Activated naive CD8-positive, alpha-beta T cell treated with anti-CD3 and anti-CD28 coated beads for 36 hours (primary cell): ENCODE measurements around the gene PYGM. TPM values are rescaled to one million over a fixed set of nuclear protein-coding genes. Genes with fewer than 3 reads are reported as not detected.
"Not testable (repeated sequence)": the region's sequence is repeated elsewhere in the genome, so short reads cannot be mapped to it uniquely, and the experiment has no call there.

Experiments
- DNase-seq: peaks from one replicate; pipeline ENCODE4 v3.0.0; 2021
- H3K27ac Mint-ChIP-seq: one replicate; pipeline ENCODE4 v1.8.0; 2022; ENCODE audit warnings: mild to moderate bottlenecking, moderate library complexity, mixed read lengths
- H3K27me3 Mint-ChIP-seq: one replicate; pipeline ENCODE4 v1.8.0; 2022; ENCODE audit warnings: mild to moderate bottlenecking, mixed read lengths
- H3K36me3 Mint-ChIP-seq: one replicate; pipeline ENCODE4 v1.8.0; 2021; ENCODE audit warnings: mild to moderate bottlenecking, mixed read lengths
- H3K4me1 Mint-ChIP-seq: one replicate; pipeline ENCODE4 v1.8.0; 2021; ENCODE audit warnings: mixed read lengths
- H3K4me3 Mint-ChIP-seq: one replicate; pipeline ENCODE4 v1.8.0; 2022; ENCODE audit warnings: mild to moderate bottlenecking, moderate library complexity, mixed read lengths
- H3K9me3 Mint-ChIP-seq: one replicate; pipeline ENCODE4 v1.8.0; 2022; ENCODE audit warnings: mixed read lengths
- total RNA-seq, 2 experiments: library from RNA; stranded (reverse); gene quantifications; one replicate each; pipeline ENCODE4 v1.2.3, GENCODE V29; 2021

PYGM gene
- total RNA-seq, 2 experiments from 2014 or later: 1.6 to 1.8 TPM

DNA sequence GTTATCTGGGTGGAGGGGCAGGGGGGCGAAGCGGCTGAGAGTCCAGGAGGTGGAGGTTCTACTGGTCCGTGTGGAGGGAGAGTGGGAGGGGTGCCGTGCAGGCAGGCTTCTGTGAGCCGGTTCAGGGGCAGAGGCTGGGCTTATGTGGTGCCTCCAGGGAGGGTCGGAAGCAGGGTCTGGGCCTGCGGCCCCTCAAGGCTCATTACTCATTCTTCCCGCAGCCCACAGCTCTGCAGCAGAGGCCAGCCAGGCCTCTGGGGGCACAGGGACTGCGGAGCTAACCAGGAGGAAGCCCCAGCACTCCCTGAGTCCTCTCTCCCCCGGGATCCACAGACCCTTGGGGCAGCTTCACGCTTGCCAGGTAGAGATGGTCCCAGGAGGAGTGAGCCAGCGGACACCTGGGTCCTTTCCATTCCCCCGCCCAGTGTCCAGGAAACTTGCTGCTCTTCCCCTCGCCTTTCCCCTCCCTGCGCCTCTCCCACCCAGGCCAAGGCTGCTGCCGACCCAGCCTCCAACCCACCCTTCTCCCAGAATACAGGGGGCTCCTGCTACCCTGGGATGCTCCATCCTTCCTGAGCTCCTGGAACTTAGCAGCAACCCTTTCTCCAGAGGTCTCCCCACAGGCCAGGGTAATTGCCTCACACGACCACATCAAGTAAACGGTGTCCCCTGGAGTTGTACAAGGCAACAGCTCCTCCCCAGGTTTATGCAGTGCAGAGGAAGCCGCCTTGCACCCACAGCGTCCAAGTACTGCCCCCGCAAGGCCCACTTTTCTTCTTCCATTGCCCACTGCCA lies 43.1 kb downstream of the PYGM start:
- Mint-ChIP-seq H3K27me3 (peaks cover 70% of the 10 kb centered on the region), H3K9me3 (no peaks in the 10 kb centered on the region), H3K27ac (no peak overlapping the region), H3K4me3 (no peak overlapping the region), H3K4me1 (peaks cover 10% of the 10 kb centered on the region), H3K36me3 (no peaks in the 10 kb centered on the region)
- no peak for DNase-seq

DNA sequence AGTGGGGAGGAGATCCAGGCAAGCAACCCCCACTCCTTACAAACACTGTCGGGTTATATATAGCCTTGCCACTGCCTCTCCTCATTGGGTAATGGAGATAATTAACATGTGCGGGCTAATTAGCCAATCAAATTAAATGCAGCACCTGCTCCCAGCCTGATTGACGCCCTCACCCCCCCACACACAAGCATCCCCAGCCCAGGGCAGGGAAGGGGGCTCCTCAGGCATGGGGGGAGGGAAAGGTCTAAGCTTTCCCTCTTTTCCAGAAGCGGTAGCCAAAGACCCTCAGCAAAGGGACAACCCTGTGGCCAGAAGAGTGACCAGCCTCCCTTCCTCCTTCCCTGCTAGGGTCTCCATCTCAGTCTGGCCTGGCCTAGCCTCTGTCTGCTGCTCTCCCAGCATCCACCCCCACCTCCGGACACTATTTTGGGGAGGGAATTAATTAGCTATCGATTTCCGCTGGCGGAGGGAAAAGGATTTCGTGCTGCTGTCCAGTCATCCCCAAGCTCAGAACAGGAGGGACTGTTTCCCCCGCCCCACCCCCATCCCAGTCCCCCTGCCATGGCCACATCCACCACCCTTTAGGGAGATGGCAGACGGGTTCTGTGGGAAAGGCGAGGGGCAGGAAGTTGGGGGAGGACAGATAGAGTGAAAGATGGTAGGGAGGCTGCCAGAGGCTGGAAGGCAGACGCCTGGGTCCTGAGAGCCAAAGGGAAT lies 43.9 kb downstream of the PYGM start:
- H3K9me3 Mint-ChIP-seq: no peaks in the 10 kb centered on the region
- no peak overlapping the region for H3K4me3 Mint-ChIP-seq
- H3K4me1 Mint-ChIP-seq: peaks cover 12% of the 10 kb centered on the region
- no peak for DNase-seq
- no peak overlapping the region for H3K27ac Mint-ChIP-seq
- H3K27me3 Mint-ChIP-seq: peaks cover 72% of the 10 kb centered on the region
- H3K36me3 Mint-ChIP-seq: no peaks in the 10 kb centered on the region

DNA sequence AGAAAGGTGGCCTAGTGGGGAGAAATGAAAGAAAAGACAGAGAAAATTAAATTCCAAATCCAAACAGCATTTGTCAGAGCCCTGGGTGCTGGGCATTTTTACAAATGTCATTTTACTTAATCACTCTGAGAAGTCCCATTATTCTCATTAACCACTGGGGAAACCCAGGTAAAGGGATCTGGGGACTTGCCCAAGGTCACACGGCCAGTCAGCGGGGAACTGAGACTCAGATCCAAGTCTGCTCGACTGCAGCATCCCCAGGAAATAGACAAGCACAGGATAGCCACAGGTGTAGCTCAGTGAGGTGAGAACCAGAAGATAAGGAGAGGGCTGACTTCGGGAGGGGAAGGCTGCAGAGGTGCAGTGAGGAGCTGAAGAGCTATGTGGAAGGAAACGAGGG lies 44.7 kb downstream of the PYGM start:
- Mint-ChIP-seq H3K4me1 (peaks cover 12% of the 10 kb centered on the region), H3K27me3 (peaks cover 72% of the 10 kb centered on the region), H3K27ac (no peak overlapping the region), H3K4me3 (no peak overlapping the region), H3K36me3 (no peaks in the 10 kb centered on the region), H3K9me3 (no peaks in the 10 kb centered on the region)
- no peak for DNase-seq

DNA sequence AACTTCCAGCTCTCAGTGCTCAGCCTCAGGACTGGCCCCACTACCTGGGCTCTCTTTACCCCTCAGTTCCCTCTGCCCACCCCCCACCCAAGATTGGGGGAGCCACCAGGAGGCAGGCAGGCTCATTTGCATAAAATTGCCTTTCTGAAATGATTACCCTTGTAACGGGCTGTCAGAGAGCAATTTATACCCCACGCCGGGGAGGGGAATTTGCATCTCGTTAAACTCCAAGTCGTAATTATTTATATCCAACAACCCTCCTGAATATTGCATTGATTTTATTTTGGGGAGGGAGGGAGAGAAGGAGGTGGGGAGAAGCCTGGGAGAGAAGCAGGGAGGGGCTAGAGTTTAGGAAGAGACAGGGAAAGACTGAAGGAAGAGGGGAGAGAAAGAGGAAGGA lies 45.1 kb downstream of the PYGM start:
- H3K36me3 Mint-ChIP-seq: no peaks in the 10 kb centered on the region
- H3K4me3 Mint-ChIP-seq: no peak overlapping the region
- DNase-seq: no peak
- peaks cover 75% of the 10 kb centered on the region for H3K27me3 Mint-ChIP-seq
- no peaks in the 10 kb centered on the region for H3K9me3 Mint-ChIP-seq
- H3K4me1 Mint-ChIP-seq: peaks cover 12% of the 10 kb centered on the region
- no peak overlapping the region for H3K27ac Mint-ChIP-seq

DNA sequence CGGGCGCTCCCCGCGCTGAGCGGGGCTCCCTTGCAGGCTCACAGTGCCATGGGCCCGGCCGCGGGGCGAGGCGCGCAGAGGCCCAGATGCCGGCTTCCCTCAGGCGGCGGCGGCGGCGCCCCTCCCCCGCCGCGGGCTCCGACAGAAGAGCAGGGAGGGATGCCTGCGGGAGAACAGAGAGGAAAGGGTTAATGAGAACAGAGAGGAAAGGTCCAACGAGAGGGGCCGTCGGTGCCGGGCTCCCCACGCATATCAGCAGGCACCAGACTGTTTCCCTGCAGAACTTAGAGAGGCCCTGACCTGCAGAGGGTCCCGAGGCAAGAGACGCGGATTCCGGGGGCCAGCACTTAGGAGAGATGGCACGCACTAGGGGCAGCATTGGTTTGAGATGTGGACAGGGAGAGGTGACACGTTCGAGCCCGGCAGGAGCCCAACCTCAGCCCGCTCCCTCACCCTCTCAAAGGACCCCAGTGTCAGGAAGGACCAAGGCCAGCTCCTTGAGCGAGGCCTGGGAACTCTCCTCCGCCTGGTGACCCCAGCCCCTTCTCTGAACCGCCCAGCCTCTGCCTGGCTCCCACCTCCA lies 45.9 kb downstream of the PYGM start:
- Mint-ChIP-seq H3K4me3 (no peak overlapping the region), H3K9me3 (no peaks in the 10 kb centered on the region), H3K27ac (no peak overlapping the region), H3K36me3 (no peaks in the 10 kb centered on the region), H3K4me1 (peaks cover 12% of the 10 kb centered on the region), H3K27me3 (peaks cover 75% of the 10 kb centered on the region)
- DNase-seq: no peak

DNA sequence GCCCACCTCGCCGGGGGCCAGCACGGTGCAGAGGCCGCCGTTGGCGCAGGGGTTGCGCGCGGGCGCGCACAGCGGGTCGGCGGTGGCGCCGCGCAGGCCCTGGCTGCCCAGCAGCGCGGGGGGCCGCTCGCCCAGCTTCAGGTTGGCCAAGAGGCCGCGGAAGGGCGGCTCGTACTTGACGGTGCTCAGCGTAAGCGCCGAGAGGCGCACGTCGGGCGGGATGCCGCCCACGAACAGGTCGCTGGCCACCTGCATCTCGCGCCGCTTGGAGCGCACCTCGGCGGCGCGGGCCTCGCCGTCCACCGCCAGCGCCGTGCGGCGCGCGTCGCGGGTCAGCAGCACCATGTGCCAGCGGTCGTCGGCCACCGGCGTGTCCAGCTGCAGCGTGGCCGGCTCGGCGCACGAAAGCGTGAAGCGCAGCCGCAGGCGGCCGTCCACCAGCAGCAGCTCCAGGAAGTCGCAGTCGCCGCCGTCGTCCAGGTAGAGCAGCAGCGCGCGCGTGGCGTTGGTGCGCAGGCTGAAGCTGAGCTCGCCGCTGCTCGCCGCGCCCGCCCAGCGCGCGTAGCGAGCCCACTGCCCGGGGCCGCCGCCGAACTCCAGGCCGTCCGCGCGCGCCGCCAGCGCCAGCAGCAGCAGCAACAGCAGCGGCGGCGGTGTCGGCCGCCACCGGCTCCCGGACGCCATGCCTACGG lies 46.6 kb downstream of the PYGM start:
- Mint-ChIP-seq H3K4me3 (no peak overlapping the region), H3K36me3 (no peaks in the 10 kb centered on the region), H3K4me1 (peaks cover 12% of the 10 kb centered on the region), H3K27me3 (peaks cover 78% of the 10 kb centered on the region), H3K27ac (no peak overlapping the region), H3K9me3 (no peaks in the 10 kb centered on the region)
- no peak for DNase-seq

DNA sequence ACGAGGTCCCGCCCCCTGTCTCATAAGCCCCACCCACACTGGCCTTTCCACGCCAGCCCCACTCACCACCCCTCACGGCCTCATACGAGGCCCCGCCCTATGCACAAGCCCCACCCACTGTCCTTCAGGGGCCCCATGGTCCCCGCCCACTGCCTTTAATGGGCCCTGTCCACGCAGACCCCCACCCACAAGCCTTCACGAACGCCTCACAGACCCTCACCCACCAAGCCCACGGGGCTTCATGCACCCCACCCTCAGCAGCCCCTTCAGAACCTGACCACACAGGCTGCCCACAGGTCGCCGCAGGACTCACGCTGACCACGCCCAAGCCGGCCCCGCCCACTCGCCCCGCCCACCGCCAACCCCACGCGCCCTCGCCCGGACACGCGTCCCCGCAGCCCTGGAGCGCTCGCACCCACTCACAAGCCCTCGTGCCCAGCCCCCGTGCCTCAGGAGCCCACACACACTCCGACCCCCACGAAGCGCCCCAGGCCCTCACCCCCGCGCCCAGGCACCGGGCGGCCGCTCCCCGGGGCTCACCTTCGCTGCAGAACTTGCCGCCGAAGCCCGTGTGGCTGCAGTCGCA lies 47.3 kb downstream of the PYGM start:
- H3K27me3 Mint-ChIP-seq: peaks cover 78% of the 10 kb centered on the region
- DNase-seq: no peak
- peaks cover 12% of the 10 kb centered on the region for H3K4me1 Mint-ChIP-seq

DNA sequence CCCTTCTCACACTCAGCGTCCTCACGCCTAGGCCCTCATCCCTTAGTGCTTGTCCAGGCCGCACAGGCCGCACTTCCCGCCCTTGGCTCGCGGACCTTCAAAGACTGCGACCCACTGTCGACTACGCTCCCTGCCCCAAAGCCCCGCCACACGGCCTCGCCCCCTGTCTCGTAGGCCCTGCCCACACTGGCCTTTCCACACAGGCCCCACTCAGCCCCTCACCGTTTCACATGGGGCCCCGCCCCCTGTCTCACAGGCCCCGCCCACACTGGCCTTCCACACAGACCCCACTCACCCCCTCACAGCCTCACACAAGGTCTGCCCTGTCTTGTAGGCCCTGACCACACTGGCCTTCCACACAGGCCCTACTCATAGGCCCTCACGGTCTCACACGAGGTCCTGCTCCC lies 47.8 kb downstream of the PYGM start:
- Mint-ChIP-seq H3K27ac (no peak overlapping the region), H3K27me3 (peaks cover 73% of the 10 kb centered on the region), H3K9me3 (no peaks in the 10 kb centered on the region), H3K4me1 (peaks cover 12% of the 10 kb centered on the region), H3K36me3 (no peaks in the 10 kb centered on the region), H3K4me3 (no peak overlapping the region)
- no peak for DNase-seq

More for the DNA sequence above, 47.3 kb downstream of the PYGM start:
- Mint-ChIP-seq H3K36me3 (no peaks in the 10 kb centered on the region), H3K9me3 (no peaks in the 10 kb centered on the region), H3K4me3 (no peak overlapping the region), H3K27ac (no peak overlapping the region)

DNA sequence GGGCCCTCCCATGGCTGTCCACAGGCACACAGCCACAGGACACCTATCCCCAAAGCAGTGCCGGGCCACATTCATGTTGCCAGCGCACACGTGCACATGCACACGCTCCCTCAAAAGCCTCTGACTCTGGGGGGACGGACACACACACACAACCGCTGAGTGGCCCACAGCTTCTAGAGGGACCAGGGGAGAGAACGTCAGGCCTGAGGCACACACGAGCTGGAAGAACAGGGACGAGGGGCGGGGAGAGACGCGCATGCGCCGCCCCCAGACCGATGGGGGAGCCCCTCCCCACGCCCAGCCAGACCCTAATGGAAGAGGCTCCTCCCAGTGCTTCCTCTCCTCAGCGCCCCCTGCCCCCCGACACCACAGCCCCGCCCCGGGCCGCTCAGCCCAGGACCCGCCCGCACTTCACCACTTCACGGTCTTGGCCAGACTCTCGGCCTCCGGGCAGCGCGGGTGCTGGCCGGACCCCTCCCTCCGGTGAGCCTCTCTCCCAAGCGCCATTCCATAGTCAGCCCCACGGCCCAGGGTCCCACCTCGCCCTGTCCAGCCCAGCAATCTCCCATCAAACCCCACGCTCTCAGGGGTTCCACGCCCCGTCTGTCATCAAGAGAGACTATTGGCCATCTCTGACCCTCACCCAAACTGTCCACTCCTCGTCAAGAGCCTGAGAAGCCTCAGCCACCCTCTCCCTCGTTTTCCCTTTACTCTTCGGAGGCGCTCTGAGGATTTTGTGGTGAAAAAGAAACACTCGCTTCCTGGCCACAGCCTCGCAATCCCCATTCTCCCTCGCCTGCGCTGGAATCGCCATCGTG lies 48.4 kb downstream of the PYGM start:
- H3K4me1 Mint-ChIP-seq: peaks cover 12% of the 10 kb centered on the region
- no peaks in the 10 kb centered on the region for H3K36me3 Mint-ChIP-seq
- peaks cover 67% of the 10 kb centered on the region for H3K27me3 Mint-ChIP-seq
- DNase-seq: no peak
- no peaks in the 10 kb centered on the region for H3K9me3 Mint-ChIP-seq
- H3K4me3 Mint-ChIP-seq: no peak overlapping the region
- H3K27ac Mint-ChIP-seq: no peak overlapping the region

DNA sequence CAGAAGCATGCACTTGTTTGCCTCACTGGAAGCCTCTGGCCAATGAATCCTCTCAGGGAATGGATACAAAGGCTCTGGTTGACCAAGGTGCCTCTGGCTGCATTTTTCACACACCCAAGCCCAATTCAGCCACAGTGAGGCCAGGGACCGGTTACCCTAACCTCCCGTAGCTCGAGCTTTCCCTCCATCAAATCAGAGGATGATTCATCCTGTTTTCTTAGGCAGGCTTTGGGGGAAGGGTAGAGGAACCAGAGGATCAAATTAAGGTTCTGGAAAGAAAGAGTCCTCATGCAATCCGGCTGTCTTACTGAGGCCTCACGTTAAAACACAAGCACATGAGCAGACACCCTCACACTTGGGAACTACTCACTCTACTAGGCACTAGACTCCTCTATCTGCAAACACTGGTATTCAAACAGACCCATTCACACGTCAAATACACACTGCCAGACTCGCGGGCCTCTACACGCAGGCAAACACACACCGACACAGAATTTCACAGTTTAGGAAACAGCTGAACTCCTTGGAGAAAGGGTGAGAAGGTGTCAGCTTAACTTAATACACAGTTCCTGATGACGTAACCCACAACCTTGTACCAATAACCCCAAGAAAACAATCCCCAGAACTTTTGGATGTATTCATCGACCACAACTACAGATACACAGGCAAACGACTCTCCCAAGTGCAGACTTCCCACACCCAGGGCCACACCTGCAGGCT lies 49.2 kb downstream of the PYGM start:
- Mint-ChIP-seq H3K36me3 (no peaks in the 10 kb centered on the region), H3K9me3 (no peaks in the 10 kb centered on the region), H3K27me3 (peaks cover 60% of the 10 kb centered on the region), H3K4me3 (no peak overlapping the region), H3K27ac (no peak overlapping the region), H3K4me1 (peaks cover 10% of the 10 kb centered on the region)
- no peak for DNase-seq

DNA sequence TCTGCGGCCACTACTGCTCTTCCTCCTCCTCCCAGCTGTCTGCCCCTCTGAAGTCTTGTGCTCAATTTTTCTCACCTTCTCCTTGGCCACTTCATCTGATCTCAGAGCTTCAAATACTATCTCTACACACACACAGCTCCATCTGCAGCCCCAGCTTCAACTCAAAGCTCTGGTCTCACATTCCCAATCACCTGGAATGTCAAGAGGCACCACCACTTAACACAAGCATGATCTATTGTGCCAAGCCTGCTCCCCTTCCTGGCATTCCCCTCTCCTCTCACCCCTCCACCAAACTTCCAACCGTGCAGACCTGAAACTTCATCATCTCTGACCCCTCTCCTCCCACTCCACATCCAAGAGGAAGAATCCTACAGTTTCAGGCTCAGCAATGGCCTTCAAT lies 54.3 kb downstream of the PYGM start:
- no peaks in the 10 kb centered on the region for H3K36me3 Mint-ChIP-seq
- H3K4me3 Mint-ChIP-seq: no peak overlapping the region
- H3K4me1 Mint-ChIP-seq: no peaks in the 10 kb centered on the region
- H3K9me3 Mint-ChIP-seq: no peaks in the 10 kb centered on the region
- no peak for DNase-seq
- H3K27ac Mint-ChIP-seq: no peak overlapping the region
- H3K27me3 Mint-ChIP-seq: peaks cover 30% of the 10 kb centered on the region

DNA sequence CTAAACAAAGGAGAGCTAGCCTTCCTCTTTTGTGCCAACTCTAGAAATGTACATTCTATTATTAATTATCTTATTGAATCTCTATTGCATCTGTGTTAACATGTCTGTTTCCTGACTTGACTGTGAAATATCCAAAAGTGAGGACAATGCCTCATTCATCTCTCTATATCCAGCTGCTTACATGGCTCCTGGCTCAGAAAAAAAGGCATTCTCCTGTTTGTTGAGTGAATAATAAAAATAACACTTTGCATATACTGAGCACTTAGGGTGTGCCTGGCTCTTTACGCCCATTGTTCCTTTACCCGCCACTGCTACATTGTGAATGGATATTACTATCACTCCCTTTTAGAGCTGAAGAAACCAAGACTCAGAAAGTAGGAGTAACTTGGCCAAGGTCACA lies 56.7 kb downstream of the PYGM start:
- Mint-ChIP-seq H3K9me3 (no peaks in the 10 kb centered on the region), H3K27me3 (peaks cover 12% of the 10 kb centered on the region), H3K36me3 (no peaks in the 10 kb centered on the region), H3K4me1 (no peaks in the 10 kb centered on the region), H3K27ac (no peak overlapping the region), H3K4me3 (no peak overlapping the region)
- DNase-seq: no peak

DNA sequence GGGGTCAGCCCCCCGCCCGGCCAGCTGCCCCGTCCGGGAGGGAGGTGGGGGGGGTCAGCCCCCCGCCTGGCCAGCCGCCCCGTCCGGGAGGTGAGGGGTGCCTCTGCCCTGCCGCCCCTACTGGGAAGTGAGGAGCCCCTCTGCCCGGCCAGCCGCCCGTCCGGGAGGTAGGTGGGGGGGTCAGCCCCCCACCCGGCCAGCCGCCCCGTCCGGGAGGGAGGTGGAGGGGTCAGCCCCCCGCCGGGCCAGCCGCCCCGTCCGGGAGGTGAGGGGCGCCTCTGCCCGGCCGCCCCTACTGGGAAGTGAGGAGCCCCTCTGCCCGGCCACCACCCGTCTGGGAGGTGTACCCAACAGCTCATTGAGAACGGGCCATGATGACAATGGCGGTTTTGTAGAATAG lies 57.8 kb downstream of the PYGM start:
- not testable (repeated sequence) for H3K36me3 Mint-ChIP-seq, H3K9me3 Mint-ChIP-seq, H3K27ac Mint-ChIP-seq, DNase-seq, H3K4me3 Mint-ChIP-seq, H3K4me1 Mint-ChIP-seq
- peaks cover 11% of the 10 kb centered on the region for H3K27me3 Mint-ChIP-seq

DNA sequence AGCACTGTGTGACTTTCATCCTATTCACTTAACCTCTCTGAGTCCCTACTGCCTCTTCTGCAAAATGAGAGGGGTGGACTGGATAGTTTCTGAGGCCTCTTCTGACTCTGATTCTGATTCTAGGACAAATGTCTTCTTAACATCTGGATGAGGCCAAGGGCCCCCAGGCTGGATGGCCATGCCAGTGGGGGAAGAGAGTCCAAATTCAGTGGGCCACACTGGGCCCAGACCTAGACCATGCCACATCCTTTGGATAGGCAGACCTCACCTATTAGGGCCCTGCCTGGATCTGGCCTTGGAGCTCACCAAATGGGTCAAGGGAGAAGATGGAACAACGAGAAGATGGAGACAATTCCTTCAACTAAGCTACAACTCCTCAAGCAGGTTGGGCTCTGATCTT lies 61.3 kb downstream of the PYGM start:
- no peak for DNase-seq
- Mint-ChIP-seq H3K36me3 (no peaks in the 10 kb centered on the region), H3K4me3 (no peak overlapping the region), H3K27me3 (peaks cover 5% of the 10 kb centered on the region), H3K27ac (no peak overlapping the region), H3K9me3 (no peaks in the 10 kb centered on the region), H3K4me1 (no peaks in the 10 kb centered on the region)
